SK-N-DZ (cell line): ENCODE data around the gene RGL1.

Source experiments
- DNase-seq: peaks from one replicate; pipeline ENCODE4 v3.0.0-alpha.2; 2015; ENCODE audit warnings: low spot score

RGL1 gene

DNA sequence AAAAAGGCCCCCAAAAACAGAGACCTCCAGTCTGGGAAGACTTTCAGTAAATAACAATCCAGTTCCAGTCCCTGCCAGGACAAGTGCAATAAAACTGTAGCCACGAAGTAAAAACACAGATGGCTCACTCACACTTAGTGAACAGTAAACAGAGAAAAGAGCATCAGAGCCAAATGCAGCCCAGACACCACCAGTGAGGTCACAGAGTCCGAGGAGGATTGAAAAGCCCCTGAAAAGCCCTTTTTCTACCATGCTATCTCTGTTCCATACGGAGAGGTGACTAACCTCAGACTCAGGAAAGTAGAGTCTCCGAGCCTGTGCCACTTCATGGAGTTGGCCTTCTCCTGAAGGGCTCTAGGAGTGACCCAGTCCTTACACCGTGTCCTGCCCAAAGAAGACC is 148.1 kb downstream of the RGL1 start:
- DNase-seq, result no peak

- DNase-seq, result no peak
These were observed 149.6 kb downstream of the RGL1 start for GRCh38 chr1:183954496-183954895.

DNA sequence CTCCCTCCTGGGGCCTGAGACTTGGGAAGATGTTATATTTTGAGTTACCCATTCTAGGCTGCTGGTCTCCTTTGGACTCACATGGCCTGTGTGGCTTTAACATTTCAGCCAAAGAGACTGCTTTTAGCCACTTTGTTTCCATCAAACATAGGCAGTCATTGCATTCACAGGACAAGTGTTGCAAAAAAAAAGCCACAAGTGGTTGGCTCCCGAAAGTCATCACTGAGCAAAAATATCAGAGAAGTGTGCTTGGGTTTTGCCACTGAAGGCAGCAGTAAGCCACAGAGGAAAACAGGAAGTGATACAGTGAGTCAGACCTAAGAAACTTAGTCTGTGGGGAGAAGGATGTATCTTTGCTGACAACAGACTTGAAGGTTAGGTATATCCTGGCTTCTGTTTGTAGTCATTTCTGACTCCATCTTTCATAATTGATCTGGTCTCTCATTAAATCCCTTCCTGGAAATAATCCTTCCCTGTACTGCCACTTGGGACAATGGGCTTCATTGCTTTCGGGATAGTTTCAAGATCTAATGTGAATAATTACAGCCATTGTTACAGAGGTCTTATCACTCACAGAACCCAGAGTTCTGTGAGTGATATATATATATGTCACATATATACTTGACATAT is 151.8 kb downstream of the RGL1 start:
- DNase-seq, result no peak

DNA sequence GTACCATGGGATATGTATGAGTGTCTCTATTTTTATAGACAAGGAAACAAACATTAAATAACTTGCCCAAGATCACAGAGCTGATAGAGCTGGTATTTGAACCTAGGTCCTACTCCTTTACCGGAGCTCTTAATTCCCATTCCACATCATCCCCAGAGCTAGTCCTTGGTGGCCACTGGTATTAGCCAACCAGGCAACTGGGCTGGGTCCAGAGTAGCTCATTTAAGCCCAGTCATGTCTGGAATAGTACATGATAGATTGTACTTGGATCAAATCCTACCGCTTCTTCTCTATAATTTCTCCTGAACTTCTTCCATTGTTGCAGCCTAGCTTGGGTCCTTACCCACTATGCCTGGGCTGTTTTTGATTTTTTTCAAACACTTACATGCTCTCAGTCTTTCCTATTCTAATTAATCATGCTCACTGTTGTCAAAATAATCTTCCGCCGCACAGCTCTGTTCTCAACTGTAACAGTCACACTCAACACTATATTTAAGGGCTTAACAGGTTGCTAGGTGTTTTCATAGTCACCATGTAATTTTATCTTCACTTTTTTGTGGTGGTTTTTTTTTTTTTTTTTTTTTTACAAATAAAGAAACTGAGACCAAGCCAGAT is 152.4 kb downstream of the RGL1 start:
- no peak for DNase-seq

GRCh38 chr1:183958958-183959357 is 154.0 kb downstream of the RGL1 start:
- no peak for DNase-seq

- no peak for DNase-seq
These were observed 156.2 kb downstream of the RGL1 start for GRCh38 chr1:183961132-183961531.

DNA sequence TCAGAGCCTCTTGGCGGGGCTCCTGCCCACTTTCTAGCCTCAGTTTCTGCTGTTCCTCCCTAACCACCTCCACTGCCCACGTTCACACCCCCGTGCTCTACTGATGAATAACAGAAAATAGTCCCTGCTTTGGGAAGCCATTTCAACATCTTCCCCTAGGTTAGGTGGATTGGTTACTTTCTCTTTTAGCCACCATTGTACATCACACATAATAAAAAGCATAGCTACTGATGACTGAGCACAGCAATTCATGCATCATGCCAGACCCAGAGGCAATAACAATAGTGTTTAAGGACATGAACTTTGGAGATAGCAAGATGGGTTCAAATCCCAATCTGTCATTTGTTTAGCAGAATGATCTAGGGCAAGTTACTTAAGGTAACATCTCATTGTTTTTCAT is 158.0 kb downstream of the RGL1 start:
- no peak for DNase-seq

GRCh38 chr1:183965726-183966125 is 160.8 kb downstream of the RGL1 start:
- no peak for DNase-seq

DNA sequence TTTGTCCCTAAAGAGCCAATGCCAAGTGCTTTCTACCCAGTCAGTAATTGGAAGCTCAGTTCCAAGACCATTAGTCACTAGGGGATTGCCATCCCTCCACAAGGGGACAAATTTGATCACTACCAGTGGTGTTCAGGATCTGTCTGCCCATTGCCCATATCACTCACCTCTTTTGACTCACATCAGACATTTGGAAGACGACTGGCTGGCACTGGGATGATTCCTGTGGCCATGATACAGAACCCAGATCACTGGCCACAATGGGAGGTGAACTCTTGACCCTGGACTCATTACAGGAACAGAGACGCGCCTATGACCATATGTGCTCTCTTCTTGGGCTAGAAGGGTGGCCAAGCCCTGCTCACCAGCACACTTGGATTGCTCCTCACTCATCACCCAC is 161.6 kb downstream of the RGL1 start:
- no peak for DNase-seq

GRCh38 chr1:183967914-183968313 is 163.0 kb downstream of the RGL1 start:
- no peak for DNase-seq

- DNase-seq, result no peak
These were observed 163.5 kb downstream of the RGL1 start for GRCh38 chr1:183968386-183968785.

DNA sequence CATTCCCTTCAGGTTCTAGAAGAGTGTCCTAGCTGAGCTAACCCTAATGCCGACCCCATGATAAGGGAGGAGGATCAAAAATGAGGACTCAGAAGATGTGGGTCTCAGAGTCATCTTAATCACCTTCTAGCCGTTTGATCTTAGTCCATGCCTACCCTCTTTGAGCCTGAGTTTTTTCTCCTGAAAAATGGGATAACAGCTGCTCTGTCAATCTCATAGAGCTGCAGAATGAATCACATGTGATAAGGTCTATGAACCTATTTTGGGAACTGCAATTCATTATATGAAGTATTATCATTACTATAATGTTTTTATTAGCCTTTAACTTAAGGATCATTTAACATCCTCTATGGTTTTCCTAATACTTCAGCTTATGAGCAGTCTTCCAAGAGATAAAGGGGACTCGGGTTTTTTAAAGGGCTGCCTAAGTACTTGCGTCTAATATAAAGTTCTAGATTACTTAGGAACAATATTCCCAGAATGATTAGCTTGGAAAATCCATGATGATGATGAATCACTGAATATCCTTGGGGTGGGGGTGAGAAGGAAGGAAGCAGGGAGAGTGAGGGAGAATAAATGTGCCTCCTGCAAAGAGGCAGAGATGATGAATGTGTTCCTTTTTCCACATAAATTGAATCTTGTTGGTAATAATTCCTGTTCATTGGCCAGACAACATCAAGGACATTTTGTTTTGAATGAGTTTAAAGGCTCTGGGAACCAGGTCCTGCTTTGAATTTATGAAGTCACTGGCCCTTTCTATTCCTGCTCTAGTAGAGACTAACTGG is 165.8 kb downstream of the RGL1 start:
- no peak for DNase-seq

GRCh38 chr1:183975651-183976050 is 170.7 kb downstream of the RGL1 start:
- DNase-seq, result no peak

- no peak for DNase-seq
These were observed 172.8 kb downstream of the RGL1 start for GRCh38 chr1:183977717-183978116.
